B cell (primary cell): ENCODE data around the gene AGBL3. TPM values are rescaled to one million over a fixed set of nuclear protein-coding genes. Genes with fewer than 3 reads are reported as not detected.

Experiments used
- ATAC-seq: fragments of 200-7000 bp; cut with Tn5 transposase; one replicate; pipeline ENCODE4 v1.10.0; 2021; ENCODE audit warnings: low read depth, mild to moderate bottlenecking, moderate number of reproducible peaks, moderate library complexity
- CTCF ChIA-PET: fragments of 350-600 bp; sonication (Branson Sonifier 250); formaldehyde crosslinking; loops from one replicate; lab custom pipeline; 2021; ENCODE audit warnings: antibody characterized with exemption, inconsistent platforms; lab: Charles Lee
- POLR2A ChIA-PET: fragments of 350-600 bp; sonication (Branson Sonifier 250); formaldehyde crosslinking; loops from one replicate; lab custom pipeline; 2021; ENCODE audit warnings: antibody characterized with exemption; lab: Charles Lee
- DNase-seq: peaks from one replicate; pipeline ENCODE4 v3.0.0; 2013
- H2AFZ ChIP-seq: 2 replicates; pipeline ENCODE4 v1.6.1; 2012; ENCODE audit warnings: mild to moderate bottlenecking, low read depth, low read length; ENCODE audit not compliant: insufficient read depth, poor library complexity, severe bottlenecking
- H3K27ac ChIP-seq, 2 donors: 1 replicate in 1 of 2; 2 replicates in 1 of 2; pipeline ENCODE4 v1.5.1; 2012 to 2013; ENCODE audit warnings: low read length in 2 of 2, mild to moderate bottlenecking in 2 of 2, moderate library complexity in 1 of 2
- H3K27me3 ChIP-seq, 4 experiments: fragments of 200-600 bp in 1 of 4; sonication (generic) in 1 of 4; replicated peaks in 1 of 4; 1 replicate in 2 of 4; 2 replicates in 2 of 4; pipeline versions ENCODE4 v1.6.1 to v1.7.0; 2013 to 2016; ENCODE audit warnings: low read length in 3 of 4, mild to moderate bottlenecking in 2 of 4, mixed read lengths in 1 of 4, moderate library complexity in 1 of 4; ENCODE audit not compliant: insufficient read depth in 4 of 4, control insufficient read depth in 3 of 4; ENCODE audit errors: control extremely low read depth in 1 of 4
- H3K36me3 ChIP-seq, 2 experiments: replicated peaks in 1 of 2; 1 replicate in 1 of 2; 2 replicates in 1 of 2; pipeline versions ENCODE4 v1.6.1 to v1.7.1; 2013; ENCODE audit warnings: low read length in 1 of 2; ENCODE audit not compliant: insufficient read depth in 2 of 2, control insufficient read depth in 1 of 2; ENCODE audit errors: control extremely low read depth in 1 of 2, extremely low read depth in 1 of 2
- H3K4me1 ChIP-seq, 2 donors: fragments of 200-600 bp in 1 of 2; sonication (generic) in 1 of 2; 1 replicate in 1 of 2; 2 replicates in 1 of 2; pipeline versions ENCODE4 v1.5.1 to v1.6.1; 2013 to 2017; ENCODE audit warnings: low read length in 2 of 2; ENCODE audit not compliant: control insufficient read depth in 2 of 2, insufficient read depth in 2 of 2
- H3K4me2 ChIP-seq: replicated peaks from 2 replicates; pipeline ENCODE3; 2012; ENCODE audit warnings: mild to moderate bottlenecking, low read depth, low read length; ENCODE audit not compliant: poor library complexity, severe bottlenecking
- H3K4me3 ChIP-seq, 5 experiments: fragments of 200-600 bp in 1 of 5; sonication (generic) in 1 of 5; 1 replicate in 3 of 5; 2 replicates in 2 of 5; pipeline versions ENCODE4 v1.5.1 to v1.7.0; 2011 to 2016; ENCODE audit warnings: low read length in 4 of 5, mild to moderate bottlenecking in 4 of 5, low read depth in 2 of 5, control low read depth in 1 of 5, moderate library complexity in 1 of 5; ENCODE audit not compliant: insufficient read depth in 1 of 5; ENCODE audit errors: control extremely low read depth in 1 of 5, extremely low read depth in 1 of 5
- H3K79me2 ChIP-seq: fragments of 200-600 bp; sonication (generic); one replicate; pipeline ENCODE4 v1.6.0; 2016; ENCODE audit warnings: low read length; ENCODE audit not compliant: control insufficient read depth, insufficient read depth
- H3K9ac ChIP-seq: fragments of 200-600 bp; sonication (generic); 2 replicates; pipeline ENCODE4 v1.6.1; 2017; ENCODE audit warnings: mild to moderate bottlenecking, low read length, moderate library complexity
- H3K9me3 ChIP-seq, 3 donors: one replicate each; pipeline versions ENCODE4 v1.6.1 to v1.7.1; 2013; ENCODE audit warnings: low read length in 2 of 3; ENCODE audit not compliant: control insufficient read depth in 2 of 3, insufficient read depth in 1 of 3; ENCODE audit errors: control extremely low read depth in 1 of 3
- H4K20me1 ChIP-seq: 2 replicates; pipeline ENCODE4 v1.6.0; 2012; ENCODE audit warnings: mild to moderate bottlenecking, low read length; ENCODE audit not compliant: insufficient read depth, control insufficient read depth, poor library complexity, severe bottlenecking
- H3K27ac Mint-ChIP-seq: one replicate; pipeline ENCODE4 v1.8.0; 2021; ENCODE audit warnings: mixed read lengths
- H3K27me3 Mint-ChIP-seq: one replicate; pipeline ENCODE4 v1.8.0; 2021; ENCODE audit warnings: mixed read lengths
- H3K4me1 Mint-ChIP-seq: one replicate; pipeline ENCODE4 v1.8.0; 2021; ENCODE audit warnings: mixed read lengths
- H3K4me3 Mint-ChIP-seq: one replicate; pipeline ENCODE4 v1.8.0; 2021; ENCODE audit warnings: mixed read lengths
- H3K9me3 Mint-ChIP-seq: one replicate; pipeline ENCODE4 v1.8.0; 2022; ENCODE audit warnings: mixed read lengths; ENCODE audit not compliant: insufficient read depth
- EZH2 ChIP-seq: IDR thresholded peaks from 2 replicates; pipeline ENCODE4 v1.6.1; 2012; ENCODE audit warnings: borderline replicate concordance, low read depth, mild to moderate bottlenecking, moderate library complexity, low read length; ENCODE audit not compliant: insufficient read depth, poor library complexity, severe bottlenecking
- WGBS: methylation state at CpG from one replicate; pipeline ENCODE4 v1.1.5; 2013; ENCODE audit warnings: missing lambda C conversion rate; ENCODE audit not compliant: insufficient coverage; 5-methylcytosine and 5-hydroxymethylcytosine counted together
- intact Hi-C: fragments of 100-400 bp; cut with micrococcal nuclease; formaldehyde crosslinking; loops from one replicate; pipeline ENCODE4 v1.10.0; 2022
- polyA plus RNA-seq: library from polyadenylated mRNA; depleted of rRNA; stranded (reverse); fragments of >200 nt; gene quantifications from 2 replicates; pipeline ENCODE4 v1.2.3, GENCODE V29; 2012
- total RNA-seq, 2 donors: library from RNA; stranded (reverse); fragments of 120-200 nt in 1 of 2; gene quantifications; 1 replicate in 1 of 2; 2 replicates in 1 of 2; pipeline versions ENCODE4 v1.2.3 to v1.2.4, GENCODE V29; 2013 to 2022
- TF ChIP-seq, protein P1 (sequence below): fragments of 200-600 bp; IDR thresholded peaks from one replicate; pipeline ENCODE4 v1.8.0; 2022; ENCODE audit warnings: antibody characterized with exemption, mild to moderate bottlenecking

AGBL3 gene
- total and polyA plus RNA-seq, 2 donors (not counting 1 experiment from before 2014, with no cell fraction given) = 0.51 to 10.9 TPM

DNA sequence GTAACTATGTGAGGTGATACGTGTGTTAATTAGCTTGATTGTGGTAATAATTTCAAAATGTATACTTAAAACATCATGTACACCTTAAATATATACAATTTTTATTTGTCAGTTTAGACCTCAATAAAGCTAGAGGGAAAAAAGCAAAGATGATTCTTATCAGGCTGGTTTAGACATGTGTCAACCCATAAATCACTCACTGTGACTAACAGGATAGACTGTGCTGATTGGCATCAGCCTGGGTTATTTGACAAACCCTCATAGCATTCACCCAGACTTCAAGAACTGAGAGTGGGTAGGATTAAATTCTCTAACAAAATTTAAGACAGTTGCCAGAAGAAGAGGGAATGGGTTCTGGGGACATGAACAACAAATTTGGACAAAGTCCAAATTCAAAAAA, 87.8 kb downstream of the AGBL3 start:
- H3K4me2 ChIP-seq = no peak overlapping the region
- H4K20me1 ChIP-seq = no peaks in the 10 kb centered on the region
- no peaks in the 10 kb centered on the region for H3K79me2 ChIP-seq
- intact Hi-C loops = no loop called here
- Mint-ChIP-seq H3K27ac (no peak overlapping the region), H3K9me3 (peaks cover 3% of the 10 kb centered on the region), H3K4me1 (no peaks in the 10 kb centered on the region), H3K27me3 (no peaks in the 10 kb centered on the region), H3K4me3 (no peak overlapping the region)
- DNase-seq (no peak), ATAC-seq (no peak)
- TF ChIP-seq EZH2 = no peak
- TF ChIP-seq, protein P1, sequence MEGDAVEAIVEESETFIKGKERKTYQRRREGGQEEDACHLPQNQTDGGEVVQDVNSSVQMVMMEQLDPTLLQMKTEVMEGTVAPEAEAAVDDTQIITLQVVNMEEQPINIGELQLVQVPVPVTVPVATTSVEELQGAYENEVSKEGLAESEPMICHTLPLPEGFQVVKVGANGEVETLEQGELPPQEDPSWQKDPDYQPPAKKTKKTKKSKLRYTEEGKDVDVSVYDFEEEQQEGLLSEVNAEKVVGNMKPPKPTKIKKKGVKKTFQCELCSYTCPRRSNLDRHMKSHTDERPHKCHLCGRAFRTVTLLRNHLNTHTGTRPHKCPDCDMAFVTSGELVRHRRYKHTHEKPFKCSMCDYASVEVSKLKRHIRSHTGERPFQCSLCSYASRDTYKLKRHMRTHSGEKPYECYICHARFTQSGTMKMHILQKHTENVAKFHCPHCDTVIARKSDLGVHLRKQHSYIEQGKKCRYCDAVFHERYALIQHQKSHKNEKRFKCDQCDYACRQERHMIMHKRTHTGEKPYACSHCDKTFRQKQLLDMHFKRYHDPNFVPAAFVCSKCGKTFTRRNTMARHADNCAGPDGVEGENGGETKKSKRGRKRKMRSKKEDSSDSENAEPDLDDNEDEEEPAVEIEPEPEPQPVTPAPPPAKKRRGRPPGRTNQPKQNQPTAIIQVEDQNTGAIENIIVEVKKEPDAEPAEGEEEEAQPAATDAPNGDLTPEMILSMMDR = no peak
- H3K27ac ChIP-seq = no peak overlapping the region
- no peak overlapping the region for H3K4me3 ChIP-seq
- no peak overlapping the region for H2AFZ ChIP-seq
- no peak overlapping the region for H3K9ac ChIP-seq
- no peaks in the 10 kb centered on the region for H3K36me3 ChIP-seq
- no CpG with 5 or more reads among the region's 1 CpG for WGBS
- POLR2A ChIA-PET = no interaction called here
- no peaks in the 10 kb centered on the region for H3K27me3 ChIP-seq
- no peaks in the 10 kb centered on the region for H3K4me1 ChIP-seq
- no peaks in the 10 kb centered on the region for H3K9me3 ChIP-seq
- CTCF ChIA-PET = no interaction called here

DNA sequence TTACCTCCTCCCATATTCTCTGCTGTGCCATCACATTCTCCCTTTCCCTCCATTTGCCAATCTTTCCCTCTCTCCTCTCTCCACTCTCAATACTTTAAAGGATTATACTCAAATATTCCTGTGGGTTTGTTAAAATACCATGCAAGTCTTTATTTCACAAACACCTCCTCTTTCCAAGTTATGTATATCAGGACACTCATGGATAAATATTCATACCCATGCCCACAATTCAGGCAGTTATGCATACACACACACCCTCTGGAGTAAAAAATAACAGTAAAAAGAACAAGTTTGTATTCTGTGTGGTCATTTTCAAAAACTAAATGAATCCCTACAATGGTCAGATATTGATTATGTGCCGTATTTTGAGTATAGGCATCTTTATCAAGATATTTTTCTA, 88.2 kb downstream of the AGBL3 start:
- WGBS = no CpG with 5 or more reads among the region's 1 CpG
- Histone ChIP-seq H3K4me1 (no peaks in the 10 kb centered on the region), H4K20me1 (no peaks in the 10 kb centered on the region), H3K4me3 (no peak overlapping the region), H3K36me3 (no peaks in the 10 kb centered on the region), H3K79me2 (no peaks in the 10 kb centered on the region), H3K27me3 (no peaks in the 10 kb centered on the region), H3K9ac (no peak overlapping the region), H3K9me3 (no peaks in the 10 kb centered on the region), H3K4me2 (no peak overlapping the region), H3K27ac (no peak overlapping the region), H2AFZ (no peak overlapping the region)
- ChIA-PET POLR2A (no interaction called here), CTCF (no interaction called here)
- ATAC-seq (no peak), DNase-seq (no peak)
- H3K27ac Mint-ChIP-seq = no peak overlapping the region
- intact Hi-C loops = no loop called here
- H3K27me3 Mint-ChIP-seq = no peaks in the 10 kb centered on the region
- H3K9me3 Mint-ChIP-seq = peaks cover 3% of the 10 kb centered on the region
- TF ChIP-seq EZH2 = no peak
- H3K4me1 Mint-ChIP-seq = no peaks in the 10 kb centered on the region
- no peak overlapping the region for H3K4me3 Mint-ChIP-seq
